Prostate gland (tissue), 2 donors: ENCODE results near the gene DOCK6. TPM values are rescaled to one million over a fixed set of nuclear protein-coding genes. Genes with fewer than 3 reads are reported as not detected.

Experiments
- DNase-seq: peaks from one replicate; pipeline ENCODE4 v3.0.0-alpha.2; 2019; ENCODE audit warnings: low spot score
- H3K27ac ChIP-seq, 2 donors: fragments of 200-600 bp; sonication (generic); 2 replicates each; pipeline ENCODE4 v1.5.1; 2017 to 2019
- H3K27me3 ChIP-seq: fragments of 200-600 bp; sonication (generic); replicated peaks from 2 replicates; pipeline ENCODE4 v1.5.1; 2019; ENCODE audit not compliant: insufficient read depth
- H3K36me3 ChIP-seq, 2 donors: fragments of 200-600 bp; sonication (generic); 1 replicate in 1 of 2; 2 replicates in 1 of 2; pipeline versions ENCODE4 v1.5.1 to v1.8.1; 2017 to 2019
- H3K4me1 ChIP-seq: fragments of 200-600 bp; sonication (generic); replicated peaks from 2 replicates; pipeline ENCODE4 v1.5.1; 2019
- H3K4me3 ChIP-seq, 2 donors: fragments of 200-600 bp; sonication (generic); 2 replicates each; pipeline ENCODE4 v1.5.1; 2017 to 2019
- H3K9me3 ChIP-seq: fragments of 200-600 bp; sonication (generic); 2 replicates; pipeline ENCODE4 v1.5.1; 2017
- POLR2A ChIP-seq: fragments of 450-650 bp; IDR thresholded peaks from one replicate; pipeline ENCODE4 v1.6.1; 2016; ENCODE audit warnings: antibody characterized with exemption, mild to moderate bottlenecking
- POLR2AphosphoS5 ChIP-seq: sonication (generic); formaldehyde crosslinking; IDR thresholded peaks from one replicate; pipeline ENCODE4 v1.6.1; 2017; ENCODE audit warnings: antibody characterized with exemption
- WGBS: methylation state at CpG from one replicate; pipeline ENCODE4 v1.1.5; 2018; 5-methylcytosine and 5-hydroxymethylcytosine counted together
- intact Hi-C: fragments of 100-400 bp; cut with DNase I; formaldehyde crosslinking; loops from one replicate; pipeline ENCODE4 v1.14.2; 2022
- total RNA-seq, 2 donors: library from RNA; depleted of rRNA; stranded (reverse); fragments of >200 nt; gene quantifications; one replicate each; pipeline ENCODE4 v1.1.0, GENCODE V29; 2016
- TF ChIP-seq, protein P1 (sequence below), 4 experiments: fragments of 200-600 bp in 2 of 4; fragments of 450-650 bp in 2 of 4; sonication (generic) in 2 of 4; IDR thresholded peaks; 1 replicate in 3 of 4; 2 replicates in 1 of 4; pipeline ENCODE4 v1.5.1; 2016 to 2019; ENCODE audit warnings: antibody characterized with exemption in 4 of 4, mild to moderate bottlenecking in 2 of 4, moderate library complexity in 2 of 4

DOCK6 gene
- total RNA-seq, 2 donors from 2014 or later = 21.6 to 38.7 TPM

DNA sequence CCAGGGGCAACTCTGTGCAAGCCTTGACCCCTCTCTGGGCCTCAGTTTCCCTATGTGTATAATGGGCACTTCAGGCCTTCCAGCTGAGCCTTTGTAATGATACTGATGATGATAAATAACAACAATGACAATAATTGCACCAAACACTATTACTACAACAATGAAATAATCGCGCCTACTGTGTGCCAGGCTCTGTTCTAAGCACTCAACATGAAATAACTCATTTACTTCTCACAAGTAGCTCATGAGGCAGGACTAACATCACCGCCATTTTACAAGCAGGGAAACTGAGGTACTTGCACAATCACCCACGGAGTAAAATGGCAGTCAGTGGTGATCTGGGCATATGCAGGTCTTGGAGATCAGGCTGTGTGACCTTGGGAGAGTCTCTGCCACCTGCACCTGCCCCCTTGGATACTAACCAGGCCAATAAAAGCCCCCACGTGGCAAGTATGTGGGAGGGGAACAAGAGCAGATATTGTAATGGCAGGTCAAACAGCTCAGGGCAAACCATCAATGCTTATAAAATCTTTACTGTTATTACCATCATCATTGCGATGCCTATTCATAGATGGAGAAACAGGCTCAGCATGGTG, 23.4 kb downstream of the DOCK6 start:
- Histone ChIP-seq H3K9me3 (no peaks in the 10 kb centered on the region), H3K36me3 (no peaks in the 10 kb centered on the region), H3K27me3 (no peaks in the 10 kb centered on the region), H3K4me1 (no peaks in the 10 kb centered on the region), H3K27ac (no peak overlapping the region), H3K4me3 (no peak overlapping the region)
- TF ChIP-seq, protein P1, sequence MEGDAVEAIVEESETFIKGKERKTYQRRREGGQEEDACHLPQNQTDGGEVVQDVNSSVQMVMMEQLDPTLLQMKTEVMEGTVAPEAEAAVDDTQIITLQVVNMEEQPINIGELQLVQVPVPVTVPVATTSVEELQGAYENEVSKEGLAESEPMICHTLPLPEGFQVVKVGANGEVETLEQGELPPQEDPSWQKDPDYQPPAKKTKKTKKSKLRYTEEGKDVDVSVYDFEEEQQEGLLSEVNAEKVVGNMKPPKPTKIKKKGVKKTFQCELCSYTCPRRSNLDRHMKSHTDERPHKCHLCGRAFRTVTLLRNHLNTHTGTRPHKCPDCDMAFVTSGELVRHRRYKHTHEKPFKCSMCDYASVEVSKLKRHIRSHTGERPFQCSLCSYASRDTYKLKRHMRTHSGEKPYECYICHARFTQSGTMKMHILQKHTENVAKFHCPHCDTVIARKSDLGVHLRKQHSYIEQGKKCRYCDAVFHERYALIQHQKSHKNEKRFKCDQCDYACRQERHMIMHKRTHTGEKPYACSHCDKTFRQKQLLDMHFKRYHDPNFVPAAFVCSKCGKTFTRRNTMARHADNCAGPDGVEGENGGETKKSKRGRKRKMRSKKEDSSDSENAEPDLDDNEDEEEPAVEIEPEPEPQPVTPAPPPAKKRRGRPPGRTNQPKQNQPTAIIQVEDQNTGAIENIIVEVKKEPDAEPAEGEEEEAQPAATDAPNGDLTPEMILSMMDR (IDR thresholded peaks at IDR 0.05) = no peak
- TF ChIP-seq POLR2AphosphoS5 (no peak), POLR2A (no peak)
- DNase-seq = no peak
- 87% methylated on average over 6 of the region's 6 CpGs for WGBS
- intact Hi-C loops = no loop called here

DNA sequence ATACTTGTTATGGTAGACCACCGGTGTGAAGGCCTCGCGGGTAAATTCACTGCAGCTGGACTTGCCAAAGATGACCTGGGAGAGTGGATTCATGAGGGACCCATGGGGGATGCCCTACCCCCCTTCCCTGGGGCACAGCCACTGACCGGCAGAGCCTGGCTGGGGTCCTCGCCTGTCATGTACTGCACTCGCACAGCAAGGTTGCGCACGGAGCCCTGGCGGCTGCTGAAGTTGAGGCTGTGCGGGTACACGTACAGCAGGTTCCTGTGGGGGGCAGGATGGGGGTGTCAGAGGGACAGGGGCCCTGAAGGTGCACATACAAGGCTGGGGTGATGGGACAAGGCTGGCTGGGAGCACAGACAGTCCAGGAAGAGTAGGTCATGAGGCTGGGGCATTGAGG, 24.3 kb downstream of the DOCK6 start:
- TF ChIP-seq POLR2A = no peak
- TF ChIP-seq, protein P1 (IDR thresholded peaks at IDR 0.05) = no peak
- TF ChIP-seq POLR2AphosphoS5 = no peak
- Histone ChIP-seq H3K4me3 (no peak overlapping the region), H3K4me1 (no peaks in the 10 kb centered on the region), H3K27ac (no peak overlapping the region), H3K9me3 (no peaks in the 10 kb centered on the region), H3K27me3 (no peaks in the 10 kb centered on the region), H3K36me3 (no peaks in the 10 kb centered on the region)
- WGBS = 89% methylated on average over 11 of the region's 11 CpGs
- intact Hi-C loops = no loop called here
- DNase-seq = no peak

DNA sequence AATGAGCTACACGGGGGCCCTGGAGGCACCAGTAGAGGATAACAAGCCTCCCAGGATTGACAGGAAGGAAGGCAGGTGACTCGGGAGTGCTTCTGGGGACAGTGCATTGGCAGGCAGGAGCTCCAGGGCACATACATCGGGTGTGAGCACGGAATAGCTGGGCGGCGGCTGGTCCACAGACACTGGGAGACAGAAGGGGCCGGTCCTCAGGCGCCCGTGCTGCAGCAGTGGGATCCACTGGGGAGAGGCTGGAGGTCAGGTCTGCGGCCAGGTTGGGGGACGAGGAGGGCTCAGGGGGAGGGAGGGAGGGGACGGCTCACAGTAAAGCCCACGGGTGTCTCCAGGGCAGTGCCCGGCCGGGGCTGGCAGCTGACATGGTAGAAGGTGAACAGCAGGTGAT, 25.0 kb downstream of the DOCK6 start:
- TF ChIP-seq POLR2AphosphoS5 = no peak
- TF ChIP-seq, protein P1 (IDR thresholded peaks at IDR 0.05) = no peak
- TF ChIP-seq POLR2A = no peak
- 80% methylated on average over 15 of the region's 15 CpGs for WGBS
- H3K9me3 ChIP-seq = no peaks in the 10 kb centered on the region
- H3K4me3 ChIP-seq = no peak overlapping the region
- intact Hi-C loops = no loop called here
- no peak for DNase-seq
- H3K27ac ChIP-seq = no peak overlapping the region
- no peaks in the 10 kb centered on the region for H3K4me1 ChIP-seq
- peaks cover 0 to 4% of the 10 kb centered on the region in 2 donors for H3K36me3 ChIP-seq
- no peaks in the 10 kb centered on the region for H3K27me3 ChIP-seq

DNA sequence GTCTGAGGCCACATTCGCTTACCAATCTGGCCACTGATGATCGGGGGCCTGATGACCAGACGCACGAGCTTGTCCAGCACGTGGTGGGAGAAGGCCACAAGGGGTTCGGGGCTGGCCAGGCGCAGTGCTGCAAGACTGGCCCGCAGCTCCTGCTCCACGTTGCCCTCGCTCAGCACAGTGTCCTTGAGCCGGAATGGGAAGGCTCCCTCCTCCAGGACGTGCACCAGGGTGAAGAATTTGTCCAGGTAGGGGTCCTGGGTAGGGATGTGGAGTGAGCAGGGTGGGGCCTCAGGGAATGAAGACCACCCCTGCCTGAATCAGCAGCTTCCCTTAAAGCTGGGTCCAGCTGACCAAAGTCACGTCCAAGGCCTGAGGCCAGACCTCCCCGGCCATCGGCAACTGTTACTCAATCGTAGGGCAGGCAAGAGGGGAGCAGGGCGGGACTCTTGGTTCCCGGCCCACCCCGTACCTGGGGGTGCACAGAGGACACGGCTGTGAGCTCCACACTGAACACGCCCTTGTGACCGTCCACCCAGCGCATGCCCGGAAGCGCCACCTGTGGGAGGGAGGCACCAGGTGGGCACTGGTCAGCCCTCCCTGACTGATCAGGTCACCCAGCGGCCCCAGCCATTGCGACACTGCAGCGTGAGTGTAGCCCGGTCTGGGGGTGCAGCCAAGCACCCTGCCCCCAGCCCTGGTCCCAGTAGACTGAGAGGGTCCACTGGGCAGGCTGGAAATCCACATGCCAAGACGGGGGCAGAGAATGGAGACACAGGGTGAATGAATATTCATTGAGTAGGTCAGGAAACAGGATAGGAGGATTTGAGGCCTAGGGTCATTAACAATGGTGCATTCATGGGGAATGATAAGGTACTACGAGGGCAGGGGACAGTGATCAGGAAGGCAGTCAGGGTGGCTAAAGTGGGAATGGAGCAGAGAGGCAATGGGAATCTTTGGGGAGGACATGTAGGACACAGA, 25.7 kb downstream of the DOCK6 start:
- Histone ChIP-seq H3K27ac (no peak overlapping the region), H3K4me1 (no peaks in the 10 kb centered on the region), H3K36me3 (peaks cover 0 to 4% of the 10 kb centered on the region in 2 donors), H3K27me3 (no peaks in the 10 kb centered on the region), H3K9me3 (no peaks in the 10 kb centered on the region), H3K4me3 (no peak overlapping the region)
- intact Hi-C loops = no loop called here
- WGBS = 92% methylated on average over 28 of the region's 31 CpGs
- no peak for DNase-seq
- TF ChIP-seq POLR2A = no peak
- TF ChIP-seq, protein P1 (IDR thresholded peaks at IDR 0.05) = no peak
- TF ChIP-seq POLR2AphosphoS5 = no peak
